ENCODE data around the gene CWC27.

The CWC27 gene

GRCh38 chr5:65015767-65016166 is 247.0 kb downstream of the CWC27 start:
- Histone ChIP-seq H3K36me3 (no peaks in the 10 kb centered on the region), H3K27me3 (ENCODE audit: insufficient read depth, low read depth, severe bottlenecking) (no peaks in the 10 kb centered on the region), H3K9me3 (ENCODE audit: severe bottlenecking) (no peaks in the 10 kb centered on the region), H3K27ac (no peak overlapping the region), H3K4me3 (ENCODE audit: low read depth, low read length) (no peak overlapping the region)
- DNase-seq = no peak
- no peak for TF ChIP-seq CTCF (IDR thresholded peaks at IDR 0.05; ENCODE audit: low read depth, low read length)

GRCh38 chr5:65017636-65018035 is 248.9 kb downstream of the CWC27 start:
- DNase-seq = no peak
- H3K36me3 ChIP-seq = no peaks in the 10 kb centered on the region
- no peaks in the 10 kb centered on the region for H3K9me3 ChIP-seq (ENCODE audit: severe bottlenecking)
- no peaks in the 10 kb centered on the region for H3K27me3 ChIP-seq (ENCODE audit: insufficient read depth, low read depth, severe bottlenecking)
- TF ChIP-seq CTCF (IDR thresholded peaks at IDR 0.05; ENCODE audit: low read depth, low read length) = no peak
- no peak overlapping the region for H3K4me3 ChIP-seq (ENCODE audit: low read depth, low read length)
- no peak overlapping the region for H3K27ac ChIP-seq

- H3K9me3 ChIP-seq (ENCODE audit: severe bottlenecking) = no peaks in the 10 kb centered on the region
- H3K27ac ChIP-seq = no peak overlapping the region
- no peaks in the 10 kb centered on the region for H3K27me3 ChIP-seq (ENCODE audit: insufficient read depth, low read depth, severe bottlenecking)
- no peak for TF ChIP-seq CTCF (IDR thresholded peaks at IDR 0.05; ENCODE audit: low read depth, low read length)
- no peaks in the 10 kb centered on the region for H3K36me3 ChIP-seq
- no peak overlapping the region for H3K4me3 ChIP-seq (ENCODE audit: low read depth, low read length)
- no peak for DNase-seq
Measured at GRCh38 chr5:65018763-65019162, 250.0 kb downstream of the CWC27 start.

- Histone ChIP-seq H3K9me3 (ENCODE audit: severe bottlenecking) (no peaks in the 10 kb centered on the region), H3K27me3 (ENCODE audit: insufficient read depth, low read depth, severe bottlenecking) (no peaks in the 10 kb centered on the region), H3K36me3 (no peaks in the 10 kb centered on the region), H3K4me3 (ENCODE audit: low read depth, low read length) (no peak overlapping the region), H3K27ac (no peak overlapping the region)
- DNase-seq = no peak
- no peak for TF ChIP-seq CTCF (IDR thresholded peaks at IDR 0.05; ENCODE audit: low read depth, low read length)
Measured at GRCh38 chr5:65020492-65020891, 251.8 kb downstream of the CWC27 start.

GRCh38 chr5:65021527-65022226 is 252.9 kb downstream of the CWC27 start:
- no peak for DNase-seq

More at GRCh38 chr5:65021527-65022226, 252.9 kb downstream of the CWC27 start:
- Histone ChIP-seq H3K4me3 (ENCODE audit: low read depth, low read length) (no peak overlapping the region), H3K27ac (no peak overlapping the region), H3K27me3 (ENCODE audit: insufficient read depth, low read depth, severe bottlenecking) (no peaks in the 10 kb centered on the region), H3K36me3 (no peaks in the 10 kb centered on the region), H3K9me3 (ENCODE audit: severe bottlenecking) (no peaks in the 10 kb centered on the region)
- no peak for TF ChIP-seq CTCF (IDR thresholded peaks at IDR 0.05; ENCODE audit: low read depth, low read length)
